GM12878 (cell line): Measurements from ENCODE around the gene ANKRD55. TPM values are rescaled to one million over a fixed set of nuclear protein-coding genes. Genes with fewer than 3 reads are reported as not detected.

ENCODE experiments used
- ATAC-seq: fragments of 200-7000 bp; cut with Tn5 transposase; 3 replicates; pipeline ENCODE4 v1.9.1; 2020; ENCODE audit warnings: mild to moderate bottlenecking, moderate library complexity
- BruUV-seq: library from RNA; stranded (reverse); fragments of 400-500 nt; replicated peaks from 2 replicates; lab custom pipeline; 2021; lab: Mats Ljungman, UMichigan
- CTCF ChIA-PET: fragments of 300-600 bp; sonication (Branson Sonifier 250); formaldehyde crosslinking; extraction: SDS; loops from one replicate; lab custom pipeline; 2021; ENCODE audit warnings: inconsistent platforms; lab: Yijun Ruan, JAX
- POLR2A ChIA-PET: fragments of 350-600 bp; formaldehyde crosslinking; extraction: SDS; loops from one replicate; lab custom pipeline; 2021; ENCODE audit warnings: inconsistent platforms; lab: Charles Lee
- RAD21 ChIA-PET: fragments of 300-600 bp; sonication (Branson Sonifier 250); formaldehyde crosslinking; loops from one replicate; lab custom pipeline; 2023; ENCODE audit warnings: antibody characterized with exemption; ENCODE audit not compliant: unreplicated experiment; lab: Charles Lee
- SMC1A ChIA-PET: fragments of 300-600 bp; sonication (Branson Sonifier 250); formaldehyde crosslinking; loops from one replicate; lab custom pipeline; 2023; ENCODE audit not compliant: unreplicated experiment, uncharacterized antibody; lab: Charles Lee
- DNase-seq: peaks from one replicate; pipeline ENCODE4 v3.0.0-alpha.2; 2011; ENCODE audit warnings: low read depth, low spot score
- FAIRE-seq: peaks from 3 replicates; lab custom pipeline; 2011; peaks lifted over from hg19 to GRCh38; lab: Jason Lieb, UNC
- H2AFZ ChIP-seq: 2 replicates; pipeline ENCODE4 v1.6.0; 2011; ENCODE audit warnings: low read depth, low read length, control low read depth; ENCODE audit not compliant: control insufficient read depth
- H3K27ac ChIP-seq: 2 replicates; pipeline ENCODE4 v1.5.1; 2011; ENCODE audit warnings: control low read depth; ENCODE audit not compliant: control insufficient read depth, insufficient read depth
- H3K27me3 ChIP-seq, 2 experiments: replicated peaks in 1 of 2; 2 replicates each; pipeline versions ENCODE4 v1.6.0 to v1.6.1; 2011; ENCODE audit warnings: low read length in 1 of 2; ENCODE audit not compliant: control insufficient read depth in 2 of 2, insufficient read depth in 2 of 2
- H3K36me3 ChIP-seq, 2 experiments: 2 replicates each; pipeline ENCODE4 v1.5.1; 2011; ENCODE audit warnings: low read length in 1 of 2; ENCODE audit not compliant: control insufficient read depth in 2 of 2, insufficient read depth in 2 of 2
- H3K4me1 ChIP-seq: 2 replicates; pipeline ENCODE4 v1.6.1; 2011; ENCODE audit warnings: mild to moderate bottlenecking, low read length, moderate library complexity, mixed read lengths; ENCODE audit not compliant: control insufficient read depth, insufficient read depth
- H3K4me2 ChIP-seq: 2 replicates; pipeline ENCODE4 v1.6.0; 2011; ENCODE audit warnings: control low read depth; ENCODE audit not compliant: control insufficient read depth, insufficient read depth
- H3K4me3 ChIP-seq: fragments of 200-600 bp; sonication (generic); 2 replicates; pipeline ENCODE4 v1.5.1; 2016
- H3K79me2 ChIP-seq: 2 replicates; pipeline ENCODE4 v1.6.0; 2011; ENCODE audit warnings: low read length; ENCODE audit not compliant: control insufficient read depth, insufficient read depth
- H3K9ac ChIP-seq: 2 replicates; pipeline ENCODE4 v1.8.0; 2011; ENCODE audit warnings: low read length, control low read depth, mixed read lengths; ENCODE audit not compliant: control insufficient read depth, insufficient read depth
- H3K9me3 ChIP-seq: replicated peaks from 3 replicates; pipeline ENCODE4 v1.5.1; 2011; ENCODE audit warnings: mild to moderate bottlenecking, low read length; ENCODE audit not compliant: control insufficient read depth, insufficient read depth
- H4K20me1 ChIP-seq: 2 replicates; pipeline ENCODE4 v1.6.0; 2011; ENCODE audit not compliant: control insufficient read depth, insufficient read depth
- NBN ChIP-seq: fragments of 450-650 bp; IDR thresholded peaks from 2 replicates; pipeline ENCODE4 v1.6.1; 2016
- ZNF24 ChIP-seq: fragments of 450-650 bp; IDR thresholded peaks from 2 replicates; pipeline ENCODE4 v1.6.1; 2017; ENCODE audit warnings: antibody characterized with exemption, mild to moderate bottlenecking
- WGBS: methylation state at CpG from one replicate; pipeline ENCODE4 v1.1.6; 2016; ENCODE audit warnings: low lambda C conversion rate; ENCODE audit not compliant: insufficient replicate concordance, insufficient coverage; ENCODE audit errors: missing lambda C conversion rate; 5-methylcytosine and 5-hydroxymethylcytosine counted together
- in situ Hi-C: fragments of 300-500 bp; cut with MboI; formaldehyde crosslinking; loops from 9 replicates; pipeline ENCODE4 v1.14.3; 2018; ENCODE audit warnings: mixed read lengths
- intact Hi-C: fragments of 100-400 bp; cut with micrococcal nuclease; formaldehyde crosslinking; loops from one replicate; pipeline ENCODE4 v1.14.2; 2022; ENCODE audit not compliant: unreplicated experiment
- polyA plus RNA-seq, 11 experiments: library from polyadenylated mRNA; depleted of rRNA in 4 of 11; unstranded in 6 of 11; stranded (reverse) in 5 of 11; fragments of >200 nt; fragmentation: Nextera tagmentation in 4 of 11; fragmentation: Illumina TruSeq in 1 of 11; extraction: Ambion mirVana in 4 of 11; extraction: Trizol in 1 of 11; gene quantifications; 1 replicate in 1 of 11; 2 replicates in 10 of 11; pipeline versions ENCODE4 v1.2.1 to v1.2.3, GENCODE V29; 2011 to 2016; ENCODE audit warnings: inconsistent platforms in 2 of 11, missing spikeins in 2 of 11, low read depth in 1 of 11
- total RNA-seq, 4 experiments: library from RNA; depleted of rRNA in 3 of 4; stranded (reverse); fragments of >200 nt in 3 of 4; fragmentation: Illumina TruSeq in 1 of 4; extraction: Trizol in 1 of 4; gene quantifications; 2 replicates each; pipeline versions ENCODE4 v1.2.1 to v1.2.3, GENCODE V29; 2013 to 2021
- TF ChIP-seq, protein P1 (sequence below), 3 experiments: IDR thresholded peaks in 2 of 3; conservative IDR thresholded peaks in 1 of 3; 2 replicates each; pipeline ENCODE4 v1.5.1; 2011; ENCODE audit warnings: low read depth in 3 of 3, low read length in 3 of 3, mild to moderate bottlenecking in 3 of 3, control low read depth in 2 of 3, moderate library complexity in 2 of 3, inconsistent platforms in 1 of 3, mixed read lengths in 1 of 3; ENCODE audit not compliant: control insufficient read depth in 2 of 3, insufficient read depth in 1 of 3; ENCODE audit errors: extremely low read depth in 1 of 3

Gene ANKRD55
- total and polyA plus RNA-seq, 10 of the 15 experiments (the other 5 are each of a cell fraction or from before 2014, with no cell fraction given), result 0.04 TPM; not detected in 9

DNA sequence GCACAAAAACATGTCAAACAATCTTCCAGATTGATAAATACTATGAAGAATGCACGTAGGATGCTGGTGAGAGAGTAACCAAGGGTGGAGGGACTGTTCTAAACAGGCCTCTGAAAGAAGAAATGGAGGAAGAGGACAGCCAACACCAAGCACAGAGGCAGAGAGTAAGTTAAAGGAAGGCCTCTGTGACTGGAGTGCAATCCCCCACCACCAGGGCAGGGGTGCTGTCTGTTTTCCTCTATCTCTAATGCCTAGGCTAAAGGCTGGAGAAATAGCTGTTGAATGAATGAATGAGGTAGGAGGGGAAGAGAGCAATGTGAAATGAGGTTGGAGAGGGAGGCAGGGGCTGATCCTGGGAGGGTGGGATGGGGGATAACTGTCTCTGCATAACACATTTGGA lies 88.9 kb downstream of the ANKRD55 start:
- Histone ChIP-seq H3K27ac (no peak overlapping the region), H3K9ac (no peak overlapping the region), H3K9me3 (no peaks in the 10 kb centered on the region), H3K27me3 (no peaks in the 10 kb centered on the region; a peak in 1 of 4 replicates), H4K20me1 (no peaks in the 10 kb centered on the region), H2AFZ (no peak overlapping the region), H3K4me2 (no peak overlapping the region), H3K79me2 (no peaks in the 10 kb centered on the region), H3K4me3 (no peak overlapping the region), H3K4me1 (peaks cover 35% of the 10 kb centered on the region), H3K36me3 (no peaks in the 10 kb centered on the region)
- WGBS, result 50% methylated on average over 1 of the region's 1 CpG
- DNase-seq (no peak), FAIRE-seq (no peak), ATAC-seq (no peak)
- no TSS peak for BruUV-seq
- in situ Hi-C loops (no loop called here), intact Hi-C loops (no loop called here)
- CTCF ChIA-PET, result interaction anchor here (0.6 to 4.8 kb wide), 7 partner anchors 39 to 449 kb away, joined by 3 to 25 read pairs (median 3); no protein-coding TSS in a partner anchor
- POLR2A ChIA-PET, result interaction anchor here (1.2 to 1.9 kb wide), 4 partner anchors 41 to 149 kb away, joined by 3 to 11 read pairs (median 8); partner anchors contain the start of gene IL6ST
- SMC1A ChIA-PET, result interaction anchor here (1.2 to 16.8 kb wide), 13 partner anchors 10 to 209 kb away, joined by 3 to 206 read pairs (median 5); no protein-coding TSS in a partner anchor
- TF ChIP-seq NBN, result no peak
- 0 out of 2 replicates have a peak, but pooled peaks have one; percentile 15 for TF ChIP-seq ZNF24
- TF ChIP-seq, protein P1, sequence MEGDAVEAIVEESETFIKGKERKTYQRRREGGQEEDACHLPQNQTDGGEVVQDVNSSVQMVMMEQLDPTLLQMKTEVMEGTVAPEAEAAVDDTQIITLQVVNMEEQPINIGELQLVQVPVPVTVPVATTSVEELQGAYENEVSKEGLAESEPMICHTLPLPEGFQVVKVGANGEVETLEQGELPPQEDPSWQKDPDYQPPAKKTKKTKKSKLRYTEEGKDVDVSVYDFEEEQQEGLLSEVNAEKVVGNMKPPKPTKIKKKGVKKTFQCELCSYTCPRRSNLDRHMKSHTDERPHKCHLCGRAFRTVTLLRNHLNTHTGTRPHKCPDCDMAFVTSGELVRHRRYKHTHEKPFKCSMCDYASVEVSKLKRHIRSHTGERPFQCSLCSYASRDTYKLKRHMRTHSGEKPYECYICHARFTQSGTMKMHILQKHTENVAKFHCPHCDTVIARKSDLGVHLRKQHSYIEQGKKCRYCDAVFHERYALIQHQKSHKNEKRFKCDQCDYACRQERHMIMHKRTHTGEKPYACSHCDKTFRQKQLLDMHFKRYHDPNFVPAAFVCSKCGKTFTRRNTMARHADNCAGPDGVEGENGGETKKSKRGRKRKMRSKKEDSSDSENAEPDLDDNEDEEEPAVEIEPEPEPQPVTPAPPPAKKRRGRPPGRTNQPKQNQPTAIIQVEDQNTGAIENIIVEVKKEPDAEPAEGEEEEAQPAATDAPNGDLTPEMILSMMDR (IDR thresholded peaks at IDR 0.05 in 2 of 3, conservative IDR thresholded peaks at IDR 0.05 in 1 of 3; ENCODE audit: control insufficient read depth in 2 of 3, extremely low read depth in 1 of 3, insufficient read depth in 1 of 3, low read depth in 3 of 3, low read length in 3 of 3), result peak in 1 of 3 experiments; percentile 17; a peak in 1 of 6 replicates
- RAD21 ChIA-PET, result interaction anchor here (0.8 to 2.1 kb wide), 9 partner anchors 17 to 155 kb away, joined by 3 to 9 read pairs (median 5); no protein-coding TSS in a partner anchor
